ENCODE measurements around the gene IFT122.

- TF ChIP-seq CTCF (IDR thresholded peaks at IDR 0.05 in 8 of 11, conservative IDR thresholded peaks at IDR 0.05 in 3 of 11) (no peak), POLR2A (IDR thresholded peaks at IDR 0.05) (no peak), POLR2AphosphoS5 (IDR thresholded peaks at IDR 0.05) (no peak)
Observed at GRCh38 chr3:129517516-129517915, 77.5 kb downstream of the IFT122 start.

Data from spleen (tissue), 7 donors.